ENCODE measurements around the gene NUBPL. TPM values are rescaled to one million over a fixed set of nuclear protein-coding genes. Genes with fewer than 3 reads are reported as not detected.

The NUBPL gene
- total RNA-seq, 3 donors from 2014 or later = 12.0 to 14.2 (median 12.1) TPM

Other genes with a start within 250 kb of the NUBPL start
- 10 to 100 TPM; 10.7 to 13.0 (median 12.0) TPM for gene HEATR5A, start 140.9 kb upstream of the NUBPL start, total RNA-seq
- 10 to 100 TPM; 29.0 to 31.8 (median 30.2) TPM for gene DTD2, start 103.9 kb upstream of the NUBPL start, total RNA-seq
- not detected for gene GPR33, start 73.4 kb upstream of the NUBPL start, total RNA-seq